Caco-2 (cell line): ENCODE results near the gene RPUSD2. TPM values are rescaled to one million over a fixed set of nuclear protein-coding genes. Genes with fewer than 3 reads are reported as not detected.

ENCODE experiments used
- BruUV-seq: library from RNA; stranded (reverse); fragments of 400-500 nt; replicated peaks from 2 replicates; lab custom pipeline; 2021; lab: Mats Ljungman, UMichigan
- CTCF ChIA-PET: fragments of 300-600 bp; sonication (Branson Sonifier 250); formaldehyde crosslinking; loops from one replicate; lab custom pipeline; 2022; ENCODE audit warnings: antibody characterized with exemption; lab: Charles Lee
- POLR2A ChIA-PET: fragments of 300-600 bp; sonication (Branson Sonifier 250); formaldehyde crosslinking; loops from one replicate; lab custom pipeline; 2022; ENCODE audit warnings: antibody characterized with exemption; lab: Charles Lee
- DNase-seq, 2 experiments: peaks; one replicate each; pipeline versions ENCODE4 v3.0.0 to v3.0.0-alpha.2; 2020 to 2022
- H3K27me3 ChIP-seq: replicated peaks from 2 replicates; pipeline ENCODE4 v1.6.0; 2011; ENCODE audit warnings: low read length; ENCODE audit not compliant: control insufficient read depth, insufficient read depth
- H3K36me3 ChIP-seq: 2 replicates; pipeline ENCODE4 v1.5.1; 2011; ENCODE audit warnings: low read length; ENCODE audit not compliant: control insufficient read depth, insufficient read depth
- H3K4me1 ChIP-seq: fragments of 250-450 bp; sonication (Bioruptor Pico); 2 replicates; pipeline ENCODE4 v1.5.1; 2020; ENCODE audit warnings: mild to moderate bottlenecking
- H3K4me3 ChIP-seq: 2 replicates; pipeline ENCODE4 v1.5.1; 2011; ENCODE audit warnings: low read depth, mild to moderate bottlenecking, control low read depth, low read length
- H3K9me3 ChIP-seq: fragments of 250-450 bp; sonication (Bioruptor Pico); 2 replicates; pipeline ENCODE4 v1.5.1; 2020; ENCODE audit warnings: mild to moderate bottlenecking, moderate library complexity
- H3K27ac Mint-ChIP-seq: one replicate; pipeline ENCODE4 v1.8.0; 2022; ENCODE audit warnings: mixed read lengths; ENCODE audit not compliant: unreplicated experiment
- H3K27me3 Mint-ChIP-seq: one replicate; pipeline ENCODE4 v1.8.0; 2022; ENCODE audit warnings: mixed read lengths; ENCODE audit not compliant: insufficient read depth, unreplicated experiment
- H3K36me3 Mint-ChIP-seq: one replicate; pipeline ENCODE4 v1.8.0; 2022; ENCODE audit warnings: mild to moderate bottlenecking, mixed read lengths; ENCODE audit not compliant: insufficient read depth, unreplicated experiment
- H3K4me1 Mint-ChIP-seq: one replicate; pipeline ENCODE4 v1.8.0; 2022; ENCODE audit warnings: low read depth, mixed read lengths; ENCODE audit not compliant: unreplicated experiment
- H3K4me3 Mint-ChIP-seq: one replicate; pipeline ENCODE4 v1.8.0; 2022; ENCODE audit warnings: mild to moderate bottlenecking, moderate library complexity, mixed read lengths; ENCODE audit not compliant: unreplicated experiment
- H3K9me3 Mint-ChIP-seq: one replicate; pipeline ENCODE4 v1.8.0; 2022; ENCODE audit warnings: mixed read lengths; ENCODE audit not compliant: unreplicated experiment
- intact Hi-C: fragments of 100-400 bp; cut with micrococcal nuclease; formaldehyde crosslinking; loops from one replicate; pipeline ENCODE4 v1.10.0; 2022; ENCODE audit not compliant: unreplicated experiment
- total RNA-seq: library from RNA; stranded (reverse); gene quantifications from 2 replicates; pipeline ENCODE4 v1.2.3, GENCODE V29; 2022
- TF ChIP-seq, protein P1 (sequence below), 2 experiments: fragments of 200-600 bp in 1 of 2; IDR thresholded peaks; 1 replicate in 1 of 2; 2 replicates in 1 of 2; pipeline versions ENCODE4 v1.5.1 to v1.8.0; 2011 to 2022; ENCODE audit warnings: antibody characterized with exemption in 1 of 2, control low read depth in 1 of 2, inconsistent platforms in 1 of 2, low read depth in 1 of 2, low read length in 1 of 2, mild to moderate bottlenecking in 1 of 2, moderate library complexity in 1 of 2; ENCODE audit not compliant: insufficient read depth in 1 of 2, severe bottlenecking in 1 of 2, unreplicated experiment in 1 of 2

Gene RPUSD2
- total RNA-seq, 1 experiment from 2014 or later, result 14.6 TPM

DNA sequence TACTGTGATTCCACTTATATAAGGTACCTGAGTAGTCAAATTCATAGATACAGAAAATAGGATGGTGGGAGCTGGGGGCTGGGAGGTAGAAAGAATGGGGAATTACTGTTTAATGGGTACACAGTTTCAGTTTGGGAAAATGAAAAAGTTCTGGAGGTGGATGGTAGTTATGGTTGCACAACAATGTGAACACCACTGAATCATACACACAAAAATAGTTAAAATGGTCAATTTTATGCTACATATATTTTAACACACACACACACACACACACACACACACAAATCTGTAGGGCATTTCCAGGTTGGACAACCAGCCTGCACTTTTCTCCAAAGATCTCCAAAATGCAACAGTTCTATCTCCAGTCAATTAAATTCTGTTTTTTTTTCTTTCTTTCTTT, 5.7 kb upstream of the RPUSD2 start:
- ChIA-PET POLR2A (no interaction called here), CTCF (no interaction called here)
- Mint-ChIP-seq H3K27me3 (no peaks in the 10 kb centered on the region), H3K36me3 (peaks cover 16% of the 10 kb centered on the region), H3K4me1 (peaks cover 16% of the 10 kb centered on the region), H3K27ac (no peak overlapping the region), H3K9me3 (no peaks in the 10 kb centered on the region), H3K4me3 (no peak overlapping the region)
- no peaks in the 10 kb centered on the region for H3K9me3 ChIP-seq
- intact Hi-C loops, result loop anchor here (10.0 kb wide), 1 partner anchor 201 kb away; the partner anchor contains the start of genes C15orf62 and GCHFR
- no peak overlapping the region for H3K4me3 ChIP-seq
- TF ChIP-seq, protein P1, sequence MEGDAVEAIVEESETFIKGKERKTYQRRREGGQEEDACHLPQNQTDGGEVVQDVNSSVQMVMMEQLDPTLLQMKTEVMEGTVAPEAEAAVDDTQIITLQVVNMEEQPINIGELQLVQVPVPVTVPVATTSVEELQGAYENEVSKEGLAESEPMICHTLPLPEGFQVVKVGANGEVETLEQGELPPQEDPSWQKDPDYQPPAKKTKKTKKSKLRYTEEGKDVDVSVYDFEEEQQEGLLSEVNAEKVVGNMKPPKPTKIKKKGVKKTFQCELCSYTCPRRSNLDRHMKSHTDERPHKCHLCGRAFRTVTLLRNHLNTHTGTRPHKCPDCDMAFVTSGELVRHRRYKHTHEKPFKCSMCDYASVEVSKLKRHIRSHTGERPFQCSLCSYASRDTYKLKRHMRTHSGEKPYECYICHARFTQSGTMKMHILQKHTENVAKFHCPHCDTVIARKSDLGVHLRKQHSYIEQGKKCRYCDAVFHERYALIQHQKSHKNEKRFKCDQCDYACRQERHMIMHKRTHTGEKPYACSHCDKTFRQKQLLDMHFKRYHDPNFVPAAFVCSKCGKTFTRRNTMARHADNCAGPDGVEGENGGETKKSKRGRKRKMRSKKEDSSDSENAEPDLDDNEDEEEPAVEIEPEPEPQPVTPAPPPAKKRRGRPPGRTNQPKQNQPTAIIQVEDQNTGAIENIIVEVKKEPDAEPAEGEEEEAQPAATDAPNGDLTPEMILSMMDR (IDR thresholded peaks at IDR 0.05; ENCODE audit: insufficient read depth in 1 of 2, low read depth in 1 of 2, low read length in 1 of 2, severe bottlenecking in 1 of 2, unreplicated experiment in 1 of 2), result no peak
- DNase-seq, result no peak
- no peaks in the 10 kb centered on the region; the same call in 1 of the 2 replicates for H3K36me3 ChIP-seq
- no peaks in the 10 kb centered on the region for H3K27me3 ChIP-seq
- no TSS peak for BruUV-seq
- no peaks in the 10 kb centered on the region for H3K4me1 ChIP-seq

DNA sequence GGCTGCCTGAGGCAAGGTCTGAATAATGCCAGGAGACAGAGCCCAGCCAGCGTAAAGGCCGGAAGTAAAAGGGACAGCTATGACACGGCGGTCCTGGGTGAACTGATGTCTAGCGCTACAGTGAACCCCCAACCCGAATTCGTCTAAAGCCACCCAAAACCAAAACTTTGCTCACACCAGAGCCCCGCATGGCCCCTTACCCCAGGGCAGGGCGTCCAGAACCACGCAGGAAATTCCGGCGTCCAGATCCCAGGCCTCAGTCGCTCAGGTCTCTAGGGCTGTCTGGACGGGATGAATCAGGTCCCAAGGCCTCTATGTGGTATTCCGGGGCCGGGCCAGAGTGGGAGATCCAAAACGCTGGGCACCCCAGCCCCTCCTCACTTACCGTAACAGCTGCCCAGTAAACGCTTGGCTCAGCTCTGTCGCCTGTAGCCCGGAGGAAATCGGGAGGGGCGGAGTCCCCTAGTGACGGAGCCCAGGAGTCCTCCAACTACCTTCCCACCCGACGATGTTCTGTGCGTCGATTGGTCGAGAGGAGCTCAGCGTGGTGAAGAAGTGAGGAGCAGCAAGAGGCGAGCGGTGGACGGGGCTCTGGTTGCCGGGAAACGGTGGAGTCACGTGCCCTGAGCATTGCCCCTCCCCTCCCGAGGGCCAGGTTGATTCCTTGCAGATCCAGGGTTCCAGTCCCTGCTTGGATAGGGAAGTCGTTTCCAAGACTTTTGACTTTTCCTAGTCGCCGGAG, 4.3 kb upstream of the RPUSD2 start, which contains the start of gene CCDC32:
Gene CCDC32 (minus strand): TSS at position 452 of the 742 bp plus-strand sequence. CDS start 2,027 bp downstream, outside the sequence.
- DNase-seq, result peak; percentile 97 to 99
- Histone ChIP-seq H3K27me3 (no peaks in the 10 kb centered on the region), H3K9me3 (no peaks in the 10 kb centered on the region), H3K4me1 (no peaks in the 10 kb centered on the region), H3K36me3 (no peaks in the 10 kb centered on the region; the same call in 1 of the 2 replicates), H3K4me3 (peak within 1 kb of the TSS; percentile 69)
- BruUV-seq, result TSS peak; percentile 82
- no peaks in the 10 kb centered on the region for H3K27me3 Mint-ChIP-seq
- ChIA-PET POLR2A (interaction anchor here (0.6 to 1.5 kb wide), 12 partner anchors 12 to 309 kb away, joined by 3 to 12 read pairs (median 4); partner anchors contain the start of genes BAHD1, GCHFR, RAD51 and SPINT1), CTCF (interaction anchor here (0.6 to 1.6 kb wide), 10 partner anchors 12 to 290 kb away, joined by 3 to 14 read pairs (median 4); no protein-coding TSS in a partner anchor)
- peaks cover 16% of the 10 kb centered on the region for H3K36me3 Mint-ChIP-seq
- TF ChIP-seq, protein P1 (IDR thresholded peaks at IDR 0.05; ENCODE audit: insufficient read depth in 1 of 2, low read depth in 1 of 2, low read length in 1 of 2, severe bottlenecking in 1 of 2, unreplicated experiment in 1 of 2), result no peak
- intact Hi-C loops, result loop anchor here (10.0 kb wide), 1 partner anchor 200 kb away; the partner anchor contains the start of genes C15orf62 and GCHFR
- peaks cover 16% of the 10 kb centered on the region for H3K4me1 Mint-ChIP-seq
- H3K27ac Mint-ChIP-seq, result peak within 1 kb of the TSS; percentile 94
- no peaks in the 10 kb centered on the region for H3K9me3 Mint-ChIP-seq
- peak within 1 kb of the TSS; percentile 87 for H3K4me3 Mint-ChIP-seq
